ENCODE results near the gene ZEB1.

The ZEB1 gene

DNA sequence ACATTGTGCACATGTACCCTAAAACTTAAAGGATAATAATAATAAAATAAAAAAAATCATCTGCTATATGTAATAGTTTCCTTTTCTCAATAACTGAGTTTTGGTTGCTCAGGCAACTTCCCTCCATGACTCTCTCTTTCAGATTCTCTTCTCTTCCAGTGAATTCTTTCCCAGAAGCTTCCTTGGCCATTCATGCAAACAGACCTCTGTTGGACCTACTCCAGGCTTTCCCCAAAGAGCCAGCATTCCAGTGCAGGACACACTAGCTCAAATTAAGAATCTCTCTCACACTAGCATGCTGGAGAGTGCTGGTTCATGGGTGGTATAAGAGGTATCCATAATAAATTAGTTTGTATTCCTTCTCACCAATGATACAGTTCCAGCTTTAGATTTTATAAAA, 31.0 kb upstream of the ZEB1 start:
- H3K4me3 ChIP-seq (ENCODE audit: low read depth, low read length), result no peak overlapping the region
- TF ChIP-seq, protein P1, sequence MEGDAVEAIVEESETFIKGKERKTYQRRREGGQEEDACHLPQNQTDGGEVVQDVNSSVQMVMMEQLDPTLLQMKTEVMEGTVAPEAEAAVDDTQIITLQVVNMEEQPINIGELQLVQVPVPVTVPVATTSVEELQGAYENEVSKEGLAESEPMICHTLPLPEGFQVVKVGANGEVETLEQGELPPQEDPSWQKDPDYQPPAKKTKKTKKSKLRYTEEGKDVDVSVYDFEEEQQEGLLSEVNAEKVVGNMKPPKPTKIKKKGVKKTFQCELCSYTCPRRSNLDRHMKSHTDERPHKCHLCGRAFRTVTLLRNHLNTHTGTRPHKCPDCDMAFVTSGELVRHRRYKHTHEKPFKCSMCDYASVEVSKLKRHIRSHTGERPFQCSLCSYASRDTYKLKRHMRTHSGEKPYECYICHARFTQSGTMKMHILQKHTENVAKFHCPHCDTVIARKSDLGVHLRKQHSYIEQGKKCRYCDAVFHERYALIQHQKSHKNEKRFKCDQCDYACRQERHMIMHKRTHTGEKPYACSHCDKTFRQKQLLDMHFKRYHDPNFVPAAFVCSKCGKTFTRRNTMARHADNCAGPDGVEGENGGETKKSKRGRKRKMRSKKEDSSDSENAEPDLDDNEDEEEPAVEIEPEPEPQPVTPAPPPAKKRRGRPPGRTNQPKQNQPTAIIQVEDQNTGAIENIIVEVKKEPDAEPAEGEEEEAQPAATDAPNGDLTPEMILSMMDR (IDR thresholded peaks at IDR 0.05; ENCODE audit: borderline replicate concordance, insufficient read depth, low read depth, low read length), result no peak

DNA sequence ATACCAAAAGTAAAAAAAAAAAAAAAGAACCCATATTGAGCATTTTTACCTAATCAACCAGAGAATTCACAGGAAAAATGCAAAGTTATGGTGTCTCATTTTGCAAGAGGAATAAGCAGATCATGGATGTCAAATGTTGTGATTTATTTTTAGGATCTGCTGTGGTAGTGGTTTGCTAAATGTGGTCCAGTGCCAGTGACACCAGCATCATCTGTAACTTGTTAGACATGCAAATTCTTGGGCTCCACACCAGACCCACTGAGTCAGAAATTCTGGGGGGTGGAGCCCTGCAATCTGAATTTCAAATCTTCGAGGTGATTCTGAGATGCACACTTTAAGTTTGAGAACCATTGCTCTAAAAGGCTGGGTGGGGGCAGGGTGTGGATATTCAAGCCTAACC, 30.1 kb upstream of the ZEB1 start:
- no peak overlapping the region for H3K4me3 ChIP-seq (ENCODE audit: low read depth, low read length)
- TF ChIP-seq, protein P1 (IDR thresholded peaks at IDR 0.05; ENCODE audit: borderline replicate concordance, insufficient read depth, low read depth, low read length), result no peak

DNA sequence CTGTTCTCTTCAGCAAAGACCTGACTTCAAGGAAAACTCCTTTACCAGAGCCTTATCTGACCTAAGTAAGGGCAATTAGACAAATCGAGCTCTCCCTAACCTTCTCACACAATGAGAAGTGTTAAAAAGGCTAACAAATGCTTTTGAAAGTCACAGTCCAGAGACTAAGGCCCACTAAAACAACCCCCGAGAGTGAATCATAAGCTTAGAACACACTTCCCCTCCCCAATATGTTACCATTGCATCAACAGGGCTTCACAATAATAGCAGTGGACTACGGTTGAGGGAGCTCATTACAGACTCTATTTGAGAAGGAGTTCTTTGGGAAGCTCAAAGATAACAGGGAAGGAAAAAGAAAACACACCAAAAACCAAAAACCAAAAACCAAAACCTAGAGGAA, 28.6 kb upstream of the ZEB1 start:
- no peak overlapping the region for H3K4me3 ChIP-seq (ENCODE audit: low read depth, low read length)
- TF ChIP-seq, protein P1 (IDR thresholded peaks at IDR 0.05; ENCODE audit: borderline replicate concordance, insufficient read depth, low read depth, low read length), result no peak

DNA sequence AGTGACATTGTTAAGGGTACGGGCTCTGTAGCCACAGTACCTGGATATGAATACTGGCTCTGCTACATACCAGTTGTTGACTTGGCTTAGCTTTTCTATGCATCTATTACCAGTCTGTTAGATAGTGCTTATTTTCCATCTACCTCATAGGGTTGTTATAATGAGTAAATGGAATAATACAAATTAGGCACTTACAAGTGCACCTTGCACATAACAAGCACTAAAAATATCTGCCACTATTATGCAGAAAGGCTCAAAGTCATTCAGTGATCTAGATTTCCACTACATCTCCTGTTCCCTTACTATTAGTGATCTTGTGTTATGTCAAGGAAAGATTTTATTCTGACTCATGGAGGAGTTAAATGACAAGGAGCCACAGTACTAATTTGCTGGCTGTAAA, 27.9 kb upstream of the ZEB1 start:
- no peak overlapping the region for H3K4me3 ChIP-seq (ENCODE audit: low read depth, low read length)
- TF ChIP-seq, protein P1 (IDR thresholded peaks at IDR 0.05; ENCODE audit: borderline replicate concordance, insufficient read depth, low read depth, low read length), result no peak

DNA sequence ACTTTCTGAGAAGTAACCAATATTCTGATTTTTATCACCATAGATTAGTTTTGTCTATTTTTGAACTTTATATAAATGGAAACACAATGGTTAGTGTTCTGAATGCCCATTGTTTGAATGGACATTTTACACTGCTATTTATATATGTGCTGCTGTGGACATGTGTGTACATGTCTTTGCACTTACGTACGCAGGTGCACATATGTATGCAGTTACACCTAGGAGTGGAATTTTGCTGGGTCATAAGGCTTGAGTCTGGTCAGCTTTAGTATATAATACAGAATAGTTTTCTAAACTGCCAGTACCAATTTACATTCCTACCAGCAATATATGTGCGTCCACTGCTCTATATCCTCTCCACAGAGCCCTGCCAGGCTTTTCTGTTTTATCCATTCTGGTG, 24.5 kb upstream of the ZEB1 start:
- no peak overlapping the region for H3K4me3 ChIP-seq (ENCODE audit: low read depth, low read length)
- TF ChIP-seq, protein P1 (IDR thresholded peaks at IDR 0.05; ENCODE audit: borderline replicate concordance, insufficient read depth, low read depth, low read length), result no peak

DNA sequence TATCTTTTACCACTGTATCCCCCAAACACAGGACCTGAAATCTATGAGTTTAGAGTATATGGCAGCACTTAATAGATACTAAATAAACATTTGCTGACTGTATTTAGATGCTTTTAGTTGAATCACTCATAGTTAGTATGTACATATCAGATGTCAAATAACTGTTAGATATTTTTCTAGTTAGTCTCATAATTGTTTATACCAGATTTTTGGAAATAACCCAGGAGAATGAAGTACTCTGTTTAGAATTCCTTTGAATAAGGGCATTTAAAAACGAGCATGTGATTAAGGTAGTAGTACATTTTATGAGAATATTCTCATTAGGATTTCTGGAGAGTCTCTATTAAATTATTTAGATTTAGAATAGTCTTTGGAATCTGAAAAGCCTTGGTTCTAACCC, 22.3 kb upstream of the ZEB1 start:
- no peak overlapping the region for H3K4me3 ChIP-seq (ENCODE audit: low read depth, low read length)
- TF ChIP-seq, protein P1 (IDR thresholded peaks at IDR 0.05; ENCODE audit: borderline replicate concordance, insufficient read depth, low read depth, low read length), result no peak

DNA sequence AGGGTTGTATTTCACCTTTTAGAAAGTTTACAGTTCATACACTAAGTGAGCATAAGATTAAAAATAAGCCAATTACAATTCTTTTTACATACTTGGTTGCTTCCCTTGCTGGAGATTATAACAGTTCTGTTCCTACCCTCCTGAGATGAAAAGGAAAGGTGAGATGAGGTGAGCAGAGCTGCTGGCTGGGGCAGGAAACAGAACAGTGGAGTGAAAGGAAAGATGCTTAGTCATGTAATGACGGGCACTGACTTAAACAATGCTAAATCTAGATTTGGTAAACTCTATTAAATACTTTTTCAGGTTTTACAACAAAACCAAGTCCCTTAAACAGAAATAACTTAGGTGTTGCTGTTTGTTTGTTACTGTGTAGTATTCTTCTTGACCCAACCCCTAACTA, 19.9 kb upstream of the ZEB1 start:
- TF ChIP-seq, protein P1 (IDR thresholded peaks at IDR 0.05; ENCODE audit: borderline replicate concordance, insufficient read depth, low read depth, low read length), result no peak
- H3K4me3 ChIP-seq (ENCODE audit: low read depth, low read length), result no peak overlapping the region

Measured in GM12875 (cell line).